Type B pancreatic cell (in vitro differentiated cells): ENCODE data around the gene GNB1. TPM values are rescaled to one million over a fixed set of nuclear protein-coding genes. Genes with fewer than 3 reads are reported as not detected.
"Not testable (repeated sequence)": the region's sequence is repeated elsewhere in the genome, so short reads cannot be mapped to it uniquely, and the experiment has no call there.

ENCODE experiments used
- DNase-seq: peaks from one replicate; pipeline ENCODE4 v3.0.0; 2021; ENCODE audit warnings: mixed read lengths; ENCODE audit not compliant: unreplicated experiment; ENCODE audit errors: extremely low spot score
- H3K27ac Mint-ChIP-seq: 2 replicates; pipeline ENCODE4 v1.8.0; 2021; ENCODE audit warnings: mild to moderate bottlenecking, mixed read lengths
- H3K27me3 Mint-ChIP-seq: 2 replicates; pipeline ENCODE4 v1.8.0; 2021; ENCODE audit warnings: mixed read lengths
- H3K36me3 Mint-ChIP-seq: 2 replicates; pipeline ENCODE4 v1.8.0; 2021; ENCODE audit warnings: mixed read lengths
- H3K4me1 Mint-ChIP-seq: one replicate; pipeline ENCODE4 v1.8.0; 2021; ENCODE audit warnings: mixed read lengths; ENCODE audit not compliant: unreplicated experiment
- H3K4me3 Mint-ChIP-seq: 2 replicates; pipeline ENCODE4 v1.8.0; 2021; ENCODE audit warnings: mild to moderate bottlenecking, mixed read lengths
- H3K9me3 Mint-ChIP-seq: 2 replicates; pipeline ENCODE4 v1.8.0; 2021; ENCODE audit warnings: mixed read lengths
- CTCF ChIP-seq: fragments of 200-600 bp; sonication (generic); conservative IDR thresholded peaks from 2 replicates; pipeline ENCODE4 v1.5.0; 2021; ENCODE audit warnings: antibody characterized with exemption, mild to moderate bottlenecking
- total RNA-seq: library from RNA; stranded (reverse); gene quantifications from 2 replicates; pipeline ENCODE4 v1.2.1, GENCODE V29; 2021; ENCODE audit warnings: low replicate concordance

The GNB1 gene
- total RNA-seq, 1 donor from 2014 or later = 297 TPM

DNA sequence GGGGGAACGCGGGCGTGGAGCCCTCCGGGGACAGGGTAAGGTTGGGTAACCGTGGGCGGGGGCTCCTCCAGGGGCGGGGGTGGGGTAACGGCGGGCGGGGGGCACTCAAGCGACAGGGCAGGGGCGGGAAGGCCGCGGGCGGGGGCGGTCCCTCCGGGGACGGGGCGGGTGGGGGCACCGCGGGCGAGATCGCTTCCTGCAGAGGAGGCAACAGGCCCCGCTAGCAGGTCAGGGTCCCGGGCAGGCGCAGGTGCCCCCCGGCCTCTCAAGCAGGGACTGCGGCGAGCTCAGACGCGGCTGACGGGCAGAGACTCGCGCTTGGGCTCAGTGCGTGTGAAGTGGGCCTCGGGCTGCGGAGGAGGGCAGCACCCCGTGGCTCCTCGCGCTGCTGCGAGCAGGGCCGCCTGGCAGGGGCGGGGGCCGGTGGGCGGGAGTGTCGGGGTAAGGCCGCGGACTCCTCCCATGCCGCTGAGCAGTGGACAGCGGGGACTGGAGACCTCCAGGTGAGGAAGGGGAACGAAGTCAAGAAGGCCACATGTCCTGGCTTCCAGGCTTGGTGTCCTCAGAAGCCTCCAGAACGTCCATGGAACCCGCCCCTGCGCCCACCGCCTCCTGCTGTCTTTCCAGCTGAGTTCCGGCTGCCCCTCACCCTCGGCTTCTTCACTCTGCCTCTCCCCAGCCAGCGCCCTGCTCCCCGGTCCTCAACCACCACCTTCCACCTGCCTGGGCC, 627 bp upstream of the GNB1 start:
- peaks cover 12% of the 10 kb centered on the region for H3K36me3 Mint-ChIP-seq
- no peaks in the 10 kb centered on the region for H3K9me3 Mint-ChIP-seq
- peak overlapping the region; percentile 81 for H3K27ac Mint-ChIP-seq
- peak overlapping the region; percentile 91 for H3K4me3 Mint-ChIP-seq
- H3K4me1 Mint-ChIP-seq = peaks cover 34% of the 10 kb centered on the region
- TF ChIP-seq CTCF = no peak
- H3K27me3 Mint-ChIP-seq = no peaks in the 10 kb centered on the region
- DNase-seq = no peak

DNA sequence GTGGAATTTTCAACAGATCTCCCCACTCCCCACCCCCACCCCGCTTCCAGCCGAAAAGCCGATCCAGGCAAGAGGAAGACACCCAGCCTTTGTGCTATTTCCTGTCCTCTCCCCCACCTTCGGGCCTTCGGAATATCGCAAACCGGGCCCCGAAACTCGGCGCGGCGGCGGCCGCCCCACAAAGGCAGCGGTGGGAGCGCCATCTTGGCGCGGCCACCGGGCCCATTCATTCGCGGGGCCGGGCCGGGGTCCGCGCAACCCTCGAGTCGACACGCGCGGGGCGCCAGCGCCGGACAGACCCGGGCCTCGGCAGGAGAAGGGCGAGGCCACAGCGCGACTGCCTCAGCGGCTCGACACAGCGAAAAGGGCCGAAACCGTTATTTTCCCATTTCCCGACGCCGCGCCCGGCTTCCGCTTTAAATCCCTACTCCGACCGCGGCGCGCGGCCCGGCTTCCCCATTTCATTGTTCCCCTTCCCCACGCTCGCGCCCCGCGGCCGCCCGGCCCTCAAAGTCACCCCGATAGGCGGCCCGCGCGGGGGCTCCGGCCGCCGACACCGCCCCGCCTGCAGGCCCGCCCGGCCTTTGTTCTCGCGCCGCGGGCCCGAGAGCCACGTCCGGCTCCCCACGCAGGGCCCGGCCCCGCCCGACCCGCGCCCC, 911 bp downstream of the GNB1 start:
- DNase-seq = no peak
- H3K36me3 Mint-ChIP-seq = peaks cover 17% of the 10 kb centered on the region
- no peak for TF ChIP-seq CTCF
- H3K27ac Mint-ChIP-seq = peak overlapping the region; percentile 91
- H3K9me3 Mint-ChIP-seq = no peaks in the 10 kb centered on the region
- H3K4me1 Mint-ChIP-seq = peaks cover 36% of the 10 kb centered on the region
- peak overlapping the region; percentile 90 for H3K4me3 Mint-ChIP-seq
- no peaks in the 10 kb centered on the region for H3K27me3 Mint-ChIP-seq

DNA sequence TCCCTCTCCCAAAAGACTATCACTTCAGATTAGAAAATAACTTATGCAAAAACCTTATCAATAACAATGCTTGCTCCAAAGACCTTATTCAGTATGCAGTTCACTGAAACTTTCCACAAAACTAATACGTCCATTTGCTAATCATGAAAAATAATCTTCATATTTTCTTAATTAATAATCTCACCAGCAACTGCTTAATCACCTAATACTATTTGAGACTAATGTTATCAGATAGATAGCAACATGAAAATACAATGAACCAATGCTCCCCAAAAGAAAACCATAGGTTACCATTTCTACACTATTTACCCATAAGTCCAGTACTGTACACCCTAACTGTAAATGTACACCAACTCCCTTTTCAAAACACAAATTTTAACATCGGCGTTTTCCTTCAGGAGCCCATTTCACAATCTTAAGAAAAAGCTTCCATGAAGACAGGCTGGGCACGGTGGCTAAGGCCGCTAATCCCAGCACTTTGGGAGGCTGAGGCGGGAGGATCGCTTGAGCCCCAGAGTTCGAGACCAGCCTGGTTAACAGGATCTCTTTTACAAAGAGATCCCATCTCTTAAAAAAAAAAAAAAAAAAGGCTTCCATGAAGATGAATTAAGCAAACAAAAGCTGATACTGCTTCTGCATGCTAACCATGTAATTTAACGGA, 1.7 kb downstream of the GNB1 start:
- Mint-ChIP-seq H3K9me3 (no peaks in the 10 kb centered on the region), H3K4me3 (peak overlapping the region; percentile 90), H3K36me3 (peaks cover 17% of the 10 kb centered on the region), H3K27me3 (no peaks in the 10 kb centered on the region), H3K4me1 (peaks cover 31% of the 10 kb centered on the region), H3K27ac (peak overlapping the region; percentile 91)
- no peak for TF ChIP-seq CTCF
- DNase-seq = no peak

- Mint-ChIP-seq H3K4me3 (peak overlapping the region; percentile 22), H3K4me1 (peaks cover 47% of the 10 kb centered on the region), H3K36me3 (peaks cover 17% of the 10 kb centered on the region), H3K27ac (peak overlapping the region; percentile 77)
- H3K27me3 Mint-ChIP-seq, H3K9me3 Mint-ChIP-seq, DNase-seq: not testable (repeated sequence)
Measured at GRCh38 chr1:1883890-1884289, 7.0 kb downstream of the GNB1 start.

DNA sequence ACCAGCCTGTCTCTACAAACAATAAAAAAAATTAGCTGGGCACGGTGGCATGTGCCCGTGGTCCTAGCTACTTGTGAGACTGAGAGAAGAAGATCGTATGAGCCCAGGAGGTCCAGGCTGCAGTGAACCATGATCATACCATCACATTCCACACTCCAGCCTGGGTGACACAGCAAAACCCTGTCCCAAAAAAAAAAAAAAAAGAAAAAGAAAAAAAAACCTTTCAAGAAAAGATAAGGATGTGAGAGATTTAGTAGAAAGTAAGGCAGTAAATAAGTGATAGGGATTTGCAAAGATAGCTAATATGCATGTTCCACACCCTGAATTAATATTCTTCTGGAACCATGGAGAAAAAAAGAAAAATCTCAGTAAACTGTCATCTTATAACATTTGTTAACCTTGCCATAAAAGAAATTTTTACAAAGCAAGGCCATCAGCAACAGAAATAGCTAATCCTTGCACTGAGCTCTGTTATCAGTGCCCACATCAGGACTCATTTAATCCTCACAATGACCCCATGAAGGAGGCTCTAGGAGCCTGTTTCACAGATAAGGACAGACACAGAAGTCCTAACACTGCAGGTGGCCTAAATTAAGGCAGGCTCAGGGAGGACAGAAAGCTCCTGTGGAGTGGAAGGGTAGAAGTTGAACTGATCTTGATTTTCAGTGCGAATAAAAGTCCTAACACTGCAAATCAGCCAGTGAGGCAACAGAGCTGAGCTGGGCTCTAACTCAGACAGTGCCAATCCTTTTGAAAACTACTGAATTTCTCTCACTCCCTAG, 7.6 kb downstream of the GNB1 start:
- peak overlapping the region; percentile 77 for H3K27ac Mint-ChIP-seq
- no peak for DNase-seq
- H3K36me3 Mint-ChIP-seq = peaks cover 21% of the 10 kb centered on the region
- H3K4me3 Mint-ChIP-seq = peak overlapping the region; percentile 22
- H3K4me1 Mint-ChIP-seq = peaks cover 47% of the 10 kb centered on the region
- no peaks in the 10 kb centered on the region for H3K9me3 Mint-ChIP-seq
- no peak for TF ChIP-seq CTCF
- no peaks in the 10 kb centered on the region for H3K27me3 Mint-ChIP-seq
